ENCODE measurements around the gene PPP1R9A.

The PPP1R9A gene

GRCh38 chr7:95101422-95101821 lies 194.0 kb downstream of the PPP1R9A start:
- no peak for ATAC-seq

DNA sequence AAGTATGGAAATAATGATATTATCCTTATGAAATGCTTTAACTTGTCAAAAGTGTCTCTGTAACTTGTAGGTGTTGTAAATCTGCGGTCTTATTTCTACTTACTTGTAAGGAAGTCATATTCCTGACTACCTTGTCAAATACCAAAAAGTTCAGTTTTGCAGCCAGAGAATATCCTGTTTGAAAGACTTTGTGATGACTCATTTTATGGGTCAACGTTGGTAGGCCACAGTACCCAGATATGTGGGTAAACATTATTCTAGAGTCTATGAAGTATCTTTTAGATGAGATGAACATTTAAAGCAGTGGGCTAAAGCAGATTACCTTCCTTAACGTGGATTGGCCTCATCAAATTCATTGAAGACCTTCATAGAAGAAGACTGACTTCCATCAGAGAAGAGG lies 195.3 kb downstream of the PPP1R9A start:
- no peak for ATAC-seq

GRCh38 chr7:95104739-95105138 lies 197.3 kb downstream of the PPP1R9A start:
- ATAC-seq: no peak

DNA sequence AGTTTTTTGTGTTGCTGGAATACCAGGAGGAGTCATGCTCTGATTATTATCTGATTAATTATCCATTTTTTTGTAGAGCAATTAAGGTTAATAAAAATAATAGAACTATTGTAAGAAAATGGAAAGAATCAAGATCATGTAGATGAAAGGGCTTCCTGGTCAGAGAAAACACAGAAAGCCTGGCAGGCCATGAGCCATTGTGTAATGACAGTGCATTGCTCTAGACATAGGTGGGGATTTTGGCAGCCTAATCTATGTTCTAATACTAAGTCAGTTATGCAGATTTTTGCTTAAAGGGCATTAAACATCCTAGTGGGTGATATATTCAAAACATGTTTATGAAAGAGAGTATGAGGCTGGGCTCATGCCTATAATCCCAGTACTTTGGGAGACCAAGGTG lies 198.2 kb downstream of the PPP1R9A start:
- ATAC-seq: no peak

DNA sequence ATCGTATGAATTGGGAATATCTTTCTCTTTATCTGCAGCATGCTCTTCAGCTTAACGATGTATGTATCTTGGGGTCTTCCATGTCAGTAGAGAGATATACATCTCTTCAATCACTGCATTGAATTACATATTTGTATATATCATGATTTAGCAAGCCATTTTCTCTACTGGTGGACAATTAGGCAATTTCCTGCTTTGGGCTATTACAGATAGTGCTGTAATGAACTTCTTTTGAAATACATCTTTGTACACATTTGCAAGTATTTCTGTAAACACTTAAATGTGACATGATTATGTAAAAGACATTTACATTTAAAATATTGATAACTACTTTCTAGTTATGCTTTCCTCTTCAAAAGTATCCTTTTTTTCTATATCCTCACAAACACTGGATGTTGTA lies 199.0 kb downstream of the PPP1R9A start:
- no peak for ATAC-seq

GRCh38 chr7:95110707-95111106 lies 203.3 kb downstream of the PPP1R9A start:
- no peak for ATAC-seq

DNA sequence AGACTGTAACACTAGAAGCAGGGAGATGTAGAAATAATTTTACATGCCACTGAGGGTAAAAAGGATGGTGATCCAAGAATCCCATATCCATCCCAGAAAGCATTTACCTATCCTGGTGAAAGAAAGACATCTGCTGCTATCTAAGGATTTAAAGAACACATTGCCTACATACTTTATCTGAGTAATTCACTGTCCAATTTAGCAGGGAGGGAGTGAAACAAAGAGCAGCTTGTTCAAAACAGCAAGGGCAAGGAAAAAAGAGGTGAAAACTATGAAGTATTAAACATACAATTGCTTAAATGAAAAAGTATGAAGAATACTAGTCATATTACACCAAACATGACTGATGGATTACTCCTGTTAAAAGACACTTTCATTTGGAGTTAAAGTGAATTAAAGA lies 206.2 kb downstream of the PPP1R9A start:
- no peak for ATAC-seq

- no peak for ATAC-seq
Observed at GRCh38 chr7:95126053-95126709, 218.8 kb downstream of the PPP1R9A start.

- no peak for ATAC-seq
Observed at GRCh38 chr7:95132500-95132899, 225.1 kb downstream of the PPP1R9A start.

DNA sequence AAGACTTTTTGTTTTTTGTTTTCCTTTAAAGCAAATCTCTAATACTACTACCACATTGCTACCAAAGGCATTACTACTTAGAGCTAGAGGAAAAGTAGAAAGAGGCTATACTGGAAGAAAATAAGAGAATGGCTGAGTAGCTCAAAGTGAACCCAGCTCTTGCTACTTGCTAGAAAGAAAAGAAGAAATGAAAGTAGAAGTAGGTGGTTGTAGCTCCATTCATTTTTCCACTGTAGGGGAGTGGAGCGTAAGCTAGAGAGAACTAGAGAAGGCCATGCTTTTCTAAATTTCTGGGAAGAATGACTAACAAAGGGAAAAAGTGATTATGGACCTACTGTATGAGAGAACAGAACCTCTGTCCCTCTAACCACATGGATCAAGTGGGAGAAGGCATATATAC lies 232.5 kb downstream of the PPP1R9A start:
- no peak for ATAC-seq

GRCh38 chr7:95141755-95142154 lies 234.4 kb downstream of the PPP1R9A start:
- ATAC-seq: no peak

DNA sequence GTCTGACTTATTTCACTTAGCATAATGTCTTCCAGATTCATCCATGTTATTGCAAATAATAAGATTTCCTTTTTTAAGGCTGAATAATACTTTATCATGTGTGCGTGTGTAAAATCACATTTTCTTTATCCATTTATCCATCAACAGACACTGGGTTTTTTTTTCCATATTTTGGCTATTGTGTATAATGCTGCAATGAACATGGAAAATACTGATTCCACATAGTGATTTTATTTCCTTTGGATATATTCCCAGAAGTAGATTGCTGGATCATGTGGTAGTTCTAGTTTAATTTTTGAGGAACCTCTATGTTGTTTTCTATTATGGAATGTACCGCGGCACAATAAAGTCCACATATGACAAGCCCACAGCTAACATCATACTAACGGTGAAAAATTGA lies 236.9 kb downstream of the PPP1R9A start:
- no peak for ATAC-seq

DNA sequence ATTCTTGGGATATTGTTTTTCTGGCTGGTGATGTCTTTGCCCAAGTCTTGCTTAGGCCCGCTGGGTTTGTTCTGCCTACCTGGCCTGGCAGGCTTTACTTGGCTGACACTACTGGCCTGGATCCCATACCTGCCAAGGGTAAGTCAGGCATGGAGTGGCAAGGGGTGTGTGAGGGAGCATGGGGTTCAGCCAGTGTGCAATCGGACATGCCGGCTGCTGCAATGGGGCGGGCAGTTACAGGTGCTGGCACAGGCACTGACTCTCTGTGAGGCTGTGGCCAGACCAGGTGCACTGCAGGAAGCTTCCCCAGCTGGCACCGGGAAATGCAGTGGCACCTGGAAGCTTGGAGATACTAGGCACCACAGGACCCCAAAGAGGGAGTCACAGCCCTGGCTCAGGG lies 248.6 kb downstream of the PPP1R9A start:
- ATAC-seq: no peak

DNA sequence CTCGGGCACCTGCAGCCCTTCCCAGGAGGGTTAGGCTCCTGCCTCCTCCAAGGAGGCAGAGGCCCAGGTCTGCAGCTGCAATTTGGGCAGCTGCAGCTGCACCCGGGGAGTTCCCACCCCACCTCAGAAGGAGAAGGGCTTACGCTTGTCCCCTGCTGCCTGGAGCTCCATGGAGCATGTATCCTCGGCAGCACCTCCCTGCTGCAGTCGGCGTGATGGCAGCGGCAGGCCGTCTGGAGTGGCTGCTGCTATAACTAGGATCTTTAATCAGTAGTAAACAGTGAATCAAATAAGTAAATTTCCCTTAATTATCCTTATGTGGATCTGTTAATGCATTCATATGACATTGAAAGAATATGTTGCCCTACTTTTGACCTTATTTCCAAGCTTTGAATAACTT lies 250.0 kb downstream of the PPP1R9A start:
- no peak for ATAC-seq

- ATAC-seq: no peak
Observed at GRCh38 chr7:95169678-95170077, 262.3 kb downstream of the PPP1R9A start.

DNA sequence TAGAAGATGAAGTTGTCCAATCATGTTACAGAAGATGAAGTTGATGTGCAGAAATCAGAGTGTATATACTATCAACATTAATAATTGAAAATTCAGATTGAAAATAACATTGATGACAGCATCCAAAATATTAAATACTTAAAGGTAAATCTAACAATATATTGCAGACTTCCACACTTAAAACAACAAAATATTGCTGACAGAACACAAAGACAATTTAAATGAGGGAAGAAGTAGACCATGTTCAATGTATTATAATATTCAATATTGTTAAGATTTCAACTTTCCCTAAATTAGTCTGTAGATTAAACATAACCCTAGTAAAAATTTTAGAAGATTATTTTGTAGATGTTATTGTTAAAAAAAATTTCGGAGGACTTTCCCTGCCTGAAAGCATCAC lies 265.0 kb downstream of the PPP1R9A start:
- no peak for ATAC-seq

DNA sequence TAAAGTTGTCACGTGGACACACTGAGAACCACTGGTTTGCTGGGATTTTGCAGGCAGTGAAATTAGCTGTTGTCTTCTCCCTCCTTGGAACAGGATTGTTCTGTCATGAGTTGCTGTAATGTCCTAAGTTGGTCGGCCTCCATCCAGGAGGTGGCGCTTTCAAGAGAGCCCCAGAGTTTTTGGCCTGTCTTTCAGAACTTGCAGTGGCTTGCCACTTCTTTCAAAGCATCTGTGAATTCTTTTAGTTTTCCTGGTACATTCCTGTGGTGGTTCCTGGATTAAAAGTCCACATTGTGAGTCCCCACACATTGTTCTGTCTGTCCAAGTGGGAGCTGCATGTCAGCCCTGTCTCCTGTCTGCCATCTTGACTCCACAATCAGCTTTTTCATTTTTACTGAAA lies 283.1 kb downstream of the PPP1R9A start:
- no peak for ATAC-seq

- ATAC-seq: no peak
Observed at GRCh38 chr7:95191795-95192194, 284.4 kb downstream of the PPP1R9A start.

DNA sequence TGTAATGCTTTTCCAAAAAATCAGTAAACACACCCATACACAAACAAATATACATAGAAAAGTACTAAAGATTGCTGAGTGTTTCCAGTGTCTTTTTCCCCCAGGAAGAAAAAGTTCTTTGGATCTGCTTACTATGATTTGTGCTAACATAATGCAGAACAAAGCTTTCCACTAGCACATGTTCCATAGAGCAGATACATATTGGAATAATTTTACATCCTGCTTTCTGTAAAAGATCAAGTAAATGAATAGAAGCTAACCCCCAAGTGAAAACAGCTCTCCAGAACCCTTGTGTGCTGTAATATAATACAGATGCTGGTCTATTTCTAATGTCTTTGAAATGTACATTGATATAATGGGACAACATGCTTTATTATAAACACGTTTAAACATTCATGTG lies 291.5 kb downstream of the PPP1R9A start:
- ATAC-seq: no peak

GRCh38 chr7:95199779-95200558 lies 292.6 kb downstream of the PPP1R9A start:
- ATAC-seq: no peak

DNA sequence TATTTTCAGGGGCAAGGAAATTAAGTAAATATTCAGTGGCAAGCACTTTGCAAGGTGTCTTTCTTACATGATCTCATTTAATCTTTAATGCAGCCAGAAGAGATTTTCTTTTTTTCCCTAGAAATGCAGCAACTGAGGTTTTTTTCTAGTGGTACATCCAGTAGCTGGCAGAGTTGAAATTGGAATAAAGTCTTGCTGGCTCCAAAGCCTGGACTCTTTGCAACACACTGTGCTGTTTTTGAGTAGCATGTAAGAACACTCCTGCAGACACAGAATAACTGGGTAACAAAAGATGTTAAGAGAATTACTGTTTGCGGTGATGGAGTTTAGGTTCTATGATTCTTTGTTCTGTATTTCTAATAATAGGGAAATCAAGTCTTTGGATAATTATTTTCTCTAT lies 293.3 kb downstream of the PPP1R9A start:
- ATAC-seq: no peak

DNA sequence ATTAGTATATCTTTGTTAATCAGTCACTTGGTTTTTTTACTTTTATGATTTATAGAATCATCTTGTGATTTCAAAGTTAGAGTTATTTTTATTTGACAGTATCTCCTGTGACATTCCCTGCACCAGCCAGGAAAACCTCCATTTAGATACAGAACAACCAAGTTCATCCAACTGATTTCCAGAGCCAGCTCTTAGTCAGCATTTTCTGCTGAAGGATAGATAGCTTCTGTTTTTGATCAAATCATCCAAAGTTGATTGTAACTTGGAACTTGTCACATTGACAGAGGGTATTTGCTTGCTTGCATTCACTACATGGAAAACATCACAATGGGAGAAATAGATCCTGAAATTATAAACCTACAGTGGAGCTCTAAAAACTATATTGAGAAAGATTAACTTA lies 294.3 kb downstream of the PPP1R9A start:
- no peak for ATAC-seq

DNA sequence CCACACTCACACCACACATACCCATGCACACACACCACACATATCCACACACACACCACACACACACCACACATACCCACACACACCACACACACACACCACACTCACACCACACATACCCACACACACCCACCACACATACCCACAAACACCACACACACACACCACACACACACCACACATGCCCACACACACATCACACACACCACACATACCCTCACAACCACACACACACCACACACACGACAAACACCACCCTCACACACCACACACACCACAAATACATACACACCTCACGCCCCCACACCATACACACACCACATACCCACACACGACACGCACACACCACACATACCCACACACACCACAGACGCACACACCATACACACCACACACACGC lies 297.2 kb downstream of the PPP1R9A start:
- ATAC-seq: no peak

DNA sequence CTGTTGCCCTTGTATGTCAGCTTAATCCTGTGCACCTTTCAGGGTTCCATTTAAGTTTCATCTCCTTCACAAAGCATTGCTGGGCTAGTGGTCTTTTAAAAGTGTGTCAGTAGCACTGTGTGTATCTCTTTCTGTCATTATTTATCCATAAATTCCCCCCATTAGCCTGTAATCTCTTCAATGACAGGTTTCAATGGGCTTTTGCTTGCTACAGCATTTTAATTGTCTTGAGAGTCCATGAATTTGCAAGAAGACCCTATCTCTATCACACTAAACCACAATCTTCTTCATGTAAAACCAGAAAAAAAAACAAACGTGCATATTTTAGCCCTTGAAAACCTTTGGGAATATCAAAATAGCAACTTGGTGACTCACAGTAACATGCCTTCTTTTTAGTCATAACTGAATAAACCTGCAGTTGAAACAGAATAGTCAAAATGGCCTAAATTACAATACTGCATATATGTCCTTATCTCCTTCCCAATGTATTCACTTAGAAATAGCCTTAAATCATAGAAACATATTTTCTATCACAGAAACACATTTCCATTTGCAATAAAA lies 298.4 kb downstream of the PPP1R9A start:
- ATAC-seq: no peak

All from activated CD4-positive, CD25-positive, alpha-beta regulatory T cell treated with anti-CD3 and anti-CD28 coated beads, Interleukin-2, amount 50 U/mL, for 24 hours (primary cell).